Epithelial cell of prostate (primary cell): ENCODE data around the gene SMARCD3.

Source experiments
- DNase-seq: peaks from one replicate; pipeline ENCODE4 v3.0.0-alpha.2; 2011; ENCODE audit warnings: low read depth, low spot score
- H3K27ac ChIP-seq: fragments of 450-650 bp; 2 replicates; pipeline ENCODE4 v1.5.1; 2017; ENCODE audit warnings: mild to moderate bottlenecking

SMARCD3 gene

DNA sequence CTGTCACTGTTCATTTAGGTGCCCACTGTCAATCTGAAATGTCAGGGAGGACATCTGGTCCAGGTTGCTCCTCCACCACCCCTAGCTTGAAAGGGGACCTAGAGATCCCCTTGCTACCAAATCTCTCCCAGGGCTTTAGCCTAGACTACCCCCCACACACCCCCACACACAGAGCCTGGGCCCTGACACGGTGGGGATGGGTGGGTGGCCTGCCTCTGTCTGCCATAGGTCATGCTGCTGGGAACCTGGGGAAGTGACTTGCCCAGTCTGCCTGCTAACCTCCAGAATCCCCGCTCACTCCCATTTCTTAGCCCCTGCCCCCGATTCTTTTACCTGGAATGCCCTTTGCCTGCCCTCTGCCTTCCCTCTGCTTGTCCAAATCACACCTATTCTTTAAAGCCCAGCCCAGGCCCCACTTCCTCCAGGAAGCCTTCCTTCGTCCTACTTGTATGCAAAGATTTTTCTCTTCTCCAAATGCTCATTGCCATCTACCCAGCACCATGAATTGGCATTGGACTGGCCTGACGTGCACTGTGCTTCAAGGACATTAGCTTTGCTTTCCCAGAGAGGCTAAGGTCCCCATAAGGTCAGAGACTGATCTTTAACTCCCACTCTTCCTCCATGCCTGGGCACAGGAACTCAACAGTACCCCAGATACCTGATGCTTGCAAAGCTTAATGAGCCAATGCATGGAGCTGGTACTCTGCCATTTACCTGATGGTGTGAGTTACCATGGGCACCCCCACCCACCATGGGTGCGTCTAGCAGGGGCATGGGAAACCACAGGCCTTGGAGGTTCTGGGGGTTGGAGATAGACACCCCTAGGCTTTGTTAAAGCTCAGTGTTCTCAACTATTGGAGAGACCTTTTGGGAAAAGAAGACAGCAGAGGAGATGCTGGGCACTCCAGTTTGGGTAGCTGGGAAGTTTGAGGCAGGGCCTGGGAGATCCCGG lies 2.0 kb upstream of the SMARCD3 start:
- no peak overlapping the region for H3K27ac ChIP-seq
- no peak for DNase-seq

- DNase-seq = no peak
- H3K27ac ChIP-seq = peak overlapping the region; percentile 15
These were observed 1.2 kb upstream of the SMARCD3 start for GRCh38 chr7:151249732-151250072.

GRCh38 chr7:151249034-151249731 lies 689 bp upstream of the SMARCD3 start:
- no peak for DNase-seq

GRCh38 chr7:151247611-151248345 lies 716 bp downstream of the SMARCD3 start:
- H3K27ac ChIP-seq = no peak overlapping the region
- no peak for DNase-seq

More at GRCh38 chr7:151249034-151249731, 689 bp upstream of the SMARCD3 start:
- H3K27ac ChIP-seq = peak overlapping the region; percentile 15

GRCh38 chr7:151246851-151247580 lies 1.5 kb downstream of the SMARCD3 start:
- no peak overlapping the region for H3K27ac ChIP-seq
- no peak for DNase-seq

- H3K27ac ChIP-seq = no peak overlapping the region
- DNase-seq = no peak
These were observed 2.2 kb downstream of the SMARCD3 start for GRCh38 chr7:151246102-151246850.

- DNase-seq = no peak
- H3K27ac ChIP-seq = no peak overlapping the region
These were observed 3.0 kb downstream of the SMARCD3 start for GRCh38 chr7:151245360-151246101.

- H3K27ac ChIP-seq = no peak overlapping the region
These were observed 3.6 kb downstream of the SMARCD3 start for GRCh38 chr7:151244841-151245346.

DNA sequence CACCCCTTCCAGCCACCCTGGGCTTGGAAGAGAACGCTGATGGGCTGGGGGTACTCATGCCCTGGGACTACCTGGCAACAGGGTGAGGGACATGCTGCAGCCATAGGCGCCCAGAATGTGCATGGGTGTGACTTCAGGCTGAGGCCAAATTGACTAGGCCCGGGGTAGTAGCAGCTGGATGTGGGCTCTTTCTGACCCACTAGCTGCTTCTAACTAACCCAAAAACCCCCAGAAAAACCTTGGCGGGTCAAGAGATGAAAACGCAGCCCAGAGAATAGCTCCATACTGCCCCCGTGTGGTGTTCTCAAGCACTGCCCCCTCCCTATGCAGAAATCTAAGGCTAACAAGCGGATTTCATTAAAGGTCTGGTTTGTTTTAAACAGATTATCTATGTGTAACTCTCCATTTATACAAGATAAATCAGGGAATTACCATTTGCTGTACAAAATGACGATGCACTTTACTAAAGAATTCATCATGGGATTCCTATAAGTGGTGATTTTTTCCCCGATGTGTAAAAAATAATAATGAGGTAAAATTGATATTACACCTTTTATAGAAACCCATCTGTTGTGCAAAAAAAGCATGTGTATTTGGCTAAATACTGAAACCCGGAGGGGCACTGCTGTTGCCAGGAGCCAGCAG lies 4.2 kb downstream of the SMARCD3 start:
- no peak for DNase-seq
- no peak overlapping the region for H3K27ac ChIP-seq

More at GRCh38 chr7:151244841-151245346, 3.6 kb downstream of the SMARCD3 start:
- no peak for DNase-seq

DNA sequence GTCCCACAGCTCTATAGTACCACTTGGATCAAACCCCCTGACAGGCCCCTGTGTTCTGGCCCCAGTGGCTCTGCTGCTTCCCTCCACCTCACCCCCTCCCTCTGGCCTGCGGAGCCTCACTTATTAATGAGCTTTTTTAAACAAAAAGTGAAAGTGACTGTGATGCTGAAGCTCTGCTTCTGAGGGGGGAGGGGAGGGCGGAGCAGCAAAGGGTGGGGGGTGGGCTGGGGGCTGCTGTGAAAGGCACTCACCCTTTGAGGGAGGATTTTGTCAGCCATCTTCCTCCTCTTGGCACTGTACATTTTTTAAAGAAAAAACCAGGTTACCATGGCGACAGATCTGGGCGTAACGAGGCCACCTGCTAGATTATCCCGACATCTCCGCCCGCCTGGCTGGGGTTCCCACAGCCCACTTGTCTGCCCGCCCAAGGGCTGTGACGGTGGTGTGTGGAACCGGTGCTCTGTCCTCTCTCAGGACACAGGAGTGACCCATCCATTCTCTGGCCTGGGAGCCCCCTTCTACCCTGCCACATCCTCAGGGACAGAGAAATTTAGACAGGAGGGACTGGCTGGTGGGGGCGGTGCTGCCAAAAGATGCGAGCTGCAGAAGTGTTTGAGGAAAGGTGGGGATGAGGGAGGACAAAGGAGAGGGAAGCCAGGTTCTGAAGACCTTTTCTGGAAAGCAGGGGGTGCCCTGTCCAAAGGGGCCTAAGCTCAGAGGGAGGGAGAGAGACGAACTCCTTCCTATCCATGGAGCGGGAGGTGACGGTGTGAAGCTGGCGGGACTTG lies 4.9 kb downstream of the SMARCD3 start:
- no peak overlapping the region for H3K27ac ChIP-seq
- DNase-seq = no peak

DNA sequence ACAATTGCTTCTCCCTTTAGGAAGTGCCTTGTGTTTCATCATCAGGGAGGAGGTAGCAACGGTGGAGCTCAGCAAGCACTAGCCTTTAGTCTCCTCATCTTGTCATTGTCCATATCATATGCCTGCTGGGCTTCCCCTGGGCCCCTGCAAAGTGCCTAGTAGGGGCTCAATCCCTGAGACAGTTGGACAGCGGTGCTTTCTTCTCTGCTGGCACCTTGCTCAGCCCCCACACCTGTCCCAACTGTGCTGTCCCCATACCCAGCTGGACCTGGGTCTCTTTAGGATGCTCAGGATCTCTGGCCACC lies 5.5 kb downstream of the SMARCD3 start:
- no peak for DNase-seq
- no peak overlapping the region for H3K27ac ChIP-seq

- DNase-seq = no peak
These were observed 6.1 kb downstream of the SMARCD3 start for GRCh38 chr7:151242159-151243044.

GRCh38 chr7:151241755-151242096 lies 6.8 kb downstream of the SMARCD3 start:
- no peak overlapping the region for H3K27ac ChIP-seq
- no peak for DNase-seq

More at GRCh38 chr7:151242159-151243044, 6.1 kb downstream of the SMARCD3 start:
- H3K27ac ChIP-seq = no peak overlapping the region

DNA sequence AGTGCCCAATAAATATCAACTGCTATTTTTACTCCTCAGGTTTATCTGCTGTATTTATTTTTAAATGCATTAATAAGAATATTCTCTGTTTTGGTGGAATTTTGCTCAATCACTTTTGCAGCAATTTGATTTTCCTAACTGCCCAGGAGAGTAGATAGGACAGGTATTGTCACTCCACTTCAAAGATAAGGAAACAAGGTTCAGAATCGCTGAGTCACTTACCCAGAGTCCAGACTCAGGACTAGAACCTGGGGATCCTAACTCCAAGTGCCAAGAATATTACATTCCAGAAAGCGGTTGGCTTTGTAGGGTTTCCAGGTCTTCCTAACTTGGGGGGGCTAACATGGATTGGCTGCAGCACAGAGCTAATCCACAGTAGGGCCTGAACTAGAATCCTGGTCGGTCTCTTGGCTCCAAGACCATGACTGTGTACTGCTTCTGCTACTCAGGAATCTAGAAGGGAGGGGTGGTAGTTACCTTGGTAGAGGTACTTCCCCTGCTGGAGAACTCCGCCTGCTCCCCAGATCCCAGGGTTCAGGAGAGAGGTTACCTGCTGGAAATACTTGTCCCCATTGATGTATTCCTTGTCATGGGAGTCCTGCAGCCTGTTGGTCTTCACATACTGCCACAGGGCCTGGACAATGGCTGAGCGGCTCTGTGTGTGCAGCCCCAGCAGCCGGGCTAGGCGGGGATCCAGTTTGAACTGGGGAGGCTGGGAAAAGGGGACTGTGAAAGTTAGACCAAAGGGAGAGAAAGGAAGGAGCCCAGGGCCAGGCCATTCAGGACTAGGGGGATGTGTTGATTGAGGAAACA lies 7.3 kb downstream of the SMARCD3 start:
- H3K27ac ChIP-seq = no peak overlapping the region
- no peak for DNase-seq

DNA sequence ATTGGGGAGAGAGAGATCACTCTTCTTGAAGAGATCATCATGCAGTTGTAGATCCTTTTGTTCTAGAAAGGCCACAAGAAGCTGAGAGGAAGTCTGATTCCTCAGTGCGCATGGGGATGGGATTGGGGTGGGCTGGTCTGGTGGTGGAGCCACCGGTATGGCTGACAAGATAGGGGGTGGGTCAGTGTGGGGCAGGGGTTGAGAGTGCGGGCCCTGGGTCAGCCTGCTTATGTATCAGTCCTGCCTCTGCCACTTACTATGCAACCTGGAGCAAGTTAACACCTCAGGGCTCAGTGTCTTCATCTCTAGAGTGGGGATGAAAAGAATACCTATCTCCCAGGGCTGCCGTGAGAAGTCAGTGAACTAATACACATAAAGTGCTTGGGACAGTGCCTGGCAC lies 8.0 kb downstream of the SMARCD3 start:
- no peak overlapping the region for H3K27ac ChIP-seq
- no peak for DNase-seq
